CD14-positive monocyte (primary cell): ENCODE results near the gene STRBP. TPM values are rescaled to one million over a fixed set of nuclear protein-coding genes. Genes with fewer than 3 reads are reported as not detected.

Source experiments
- DNase-seq, 3 donors: peaks; one replicate each; pipeline ENCODE4 v3.0.0-alpha.2; 2011 to 2022
- H2AFZ ChIP-seq: 2 replicates; pipeline ENCODE4 v1.6.0; 2012; ENCODE audit warnings: mild to moderate bottlenecking, low read depth, low read length, inconsistent platforms; ENCODE audit not compliant: insufficient read depth, poor library complexity, severe bottlenecking
- H3K27ac ChIP-seq, 2 donors: 1 replicate in 1 of 2; 2 replicates in 1 of 2; pipeline ENCODE4 v1.5.1; 2012 to 2013; ENCODE audit warnings: low read length in 2 of 2, control low read depth in 1 of 2, inconsistent platforms in 1 of 2, low read depth in 1 of 2, mild to moderate bottlenecking in 1 of 2
- H3K27me3 ChIP-seq, 2 donors: one replicate each; pipeline versions ENCODE4 v1.6.0 to v1.6.1; 2011 to 2013; ENCODE audit warnings: low read length in 2 of 2; ENCODE audit not compliant: control insufficient read depth in 2 of 2, insufficient read depth in 2 of 2
- H3K36me3 ChIP-seq, 2 donors: replicated peaks in 1 of 2; 1 replicate in 1 of 2; 2 replicates in 1 of 2; pipeline versions ENCODE4 v1.5.1 to v1.6.1; 2012 to 2013; ENCODE audit warnings: low read length in 2 of 2, control low read depth in 1 of 2, inconsistent platforms in 1 of 2, mild to moderate bottlenecking in 1 of 2; ENCODE audit not compliant: insufficient read depth in 2 of 2, control insufficient read depth in 1 of 2
- H3K4me1 ChIP-seq, 2 donors: 1 replicate in 1 of 2; 2 replicates in 1 of 2; pipeline versions ENCODE4 v1.5.1 to v1.6.1; 2012 to 2013; ENCODE audit warnings: low read length in 2 of 2, control low read depth in 1 of 2, inconsistent platforms in 1 of 2, mild to moderate bottlenecking in 1 of 2, moderate library complexity in 1 of 2; ENCODE audit not compliant: insufficient read depth in 2 of 2, control insufficient read depth in 1 of 2
- H3K4me2 ChIP-seq: replicated peaks from 2 replicates; pipeline ENCODE3; 2012; ENCODE audit warnings: low read length, moderate library complexity, mild to moderate bottlenecking; ENCODE audit not compliant: poor library complexity, severe bottlenecking; ENCODE audit errors: extremely low read depth
- H3K4me3 ChIP-seq, 3 experiments: fragments of 200-600 bp in 1 of 3; sonication (generic) in 1 of 3; replicated peaks in 1 of 3; 1 replicate in 2 of 3; 2 replicates in 1 of 3; pipeline ENCODE4 v1.5.1; 2011 to 2013; ENCODE audit warnings: low read length in 3 of 3, mild to moderate bottlenecking in 3 of 3, control low read depth in 2 of 3, low read depth in 2 of 3, inconsistent platforms in 1 of 3, moderate library complexity in 1 of 3
- H3K79me2 ChIP-seq: 2 replicates; pipeline ENCODE4 v1.6.0; 2012; ENCODE audit warnings: mild to moderate bottlenecking, control low read depth, inconsistent platforms, low read length, moderate library complexity; ENCODE audit not compliant: insufficient read depth
- H3K9ac ChIP-seq: 2 replicates; pipeline ENCODE4 v1.6.0; 2017; ENCODE audit warnings: low read length, mild to moderate bottlenecking; ENCODE audit not compliant: insufficient read depth, poor library complexity, severe bottlenecking
- H3K9me3 ChIP-seq, 2 donors: replicated peaks in 1 of 2; 1 replicate in 1 of 2; 2 replicates in 1 of 2; pipeline versions ENCODE4 v1.5.1 to v1.6.1; 2012 to 2013; ENCODE audit warnings: low read length in 2 of 2, control low read depth in 1 of 2; ENCODE audit not compliant: control insufficient read depth in 1 of 2, insufficient read depth in 1 of 2
- H4K20me1 ChIP-seq: 2 replicates; pipeline ENCODE4 v1.6.0; 2012; ENCODE audit warnings: mild to moderate bottlenecking, low read length, control low read depth, moderate library complexity; ENCODE audit not compliant: insufficient read depth
- H3K27ac Mint-ChIP-seq, 7 donors: one replicate each; pipeline ENCODE4 v1.8.0; 2020; ENCODE audit warnings: mild to moderate bottlenecking in 7 of 7, mixed read lengths in 7 of 7, moderate library complexity in 6 of 7, inconsistent platforms in 2 of 7
- H3K27me3 Mint-ChIP-seq, 3 donors: one replicate each; pipeline ENCODE4 v1.8.0; 2021 to 2022; ENCODE audit warnings: low read depth in 3 of 3, mild to moderate bottlenecking in 3 of 3, mixed read lengths in 3 of 3, moderate library complexity in 3 of 3, inconsistent platforms in 1 of 3
- H3K36me3 Mint-ChIP-seq, 2 donors: one replicate each; pipeline ENCODE4 v1.8.0; 2020; ENCODE audit warnings: mixed read lengths in 2 of 2, inconsistent platforms in 1 of 2, mild to moderate bottlenecking in 1 of 2
- H3K4me1 Mint-ChIP-seq: one replicate; pipeline ENCODE4 v1.8.0; 2020; ENCODE audit warnings: mild to moderate bottlenecking, mixed read lengths
- H3K4me3 Mint-ChIP-seq, 2 donors: one replicate each; pipeline ENCODE4 v1.8.0; 2020; ENCODE audit warnings: mild to moderate bottlenecking in 2 of 2, mixed read lengths in 2 of 2, moderate library complexity in 1 of 2
- H3K9me3 Mint-ChIP-seq, 7 donors: one replicate each; pipeline ENCODE4 v1.8.0; 2020 to 2022; ENCODE audit warnings: mixed read lengths in 7 of 7, mild to moderate bottlenecking in 6 of 7, moderate library complexity in 6 of 7, inconsistent platforms in 2 of 7
- CTCF ChIP-seq: fragments of 200-600 bp; IDR thresholded peaks from one replicate; pipeline ENCODE4 v1.8.0; 2022; ENCODE audit warnings: antibody characterized with exemption, mild to moderate bottlenecking
- WGBS: methylation state at CpG from one replicate; pipeline ENCODE4 v1.1.5; 2013; ENCODE audit warnings: missing lambda C conversion rate; ENCODE audit not compliant: insufficient coverage; 5-methylcytosine and 5-hydroxymethylcytosine counted together
- intact Hi-C, 2 donors: fragments of 100-400 bp; cut with micrococcal nuclease; formaldehyde crosslinking; loops; one replicate each; pipeline versions ENCODE4 v1.15.0 to v1.15.1; 2023
- polyA plus RNA-seq, 3 donors: library from polyadenylated mRNA; depleted of rRNA in 1 of 3; unstranded in 2 of 3; stranded (reverse) in 1 of 3; fragments of 300-500 nt in 2 of 3; fragments of >200 nt in 1 of 3; fragmentation: Illumina TruSeq in 2 of 3; gene quantifications; 1 replicate in 2 of 3; 2 replicates in 1 of 3; pipeline ENCODE4 v1.2.3, GENCODE V29; 2012 to 2021

Gene STRBP
- polyA plus RNA-seq, 3 donors = 0.97 to 1.9 (median 1.9) TPM

- DNase-seq = no peak
- Histone ChIP-seq H3K4me2 (no peak overlapping the region), H3K9me3 (no peaks in the 10 kb centered on the region), H3K27ac (no peak overlapping the region), H3K79me2 (no peaks in the 10 kb centered on the region), H3K4me1 (no peaks in the 10 kb centered on the region), H3K4me3 (no peak overlapping the region), H3K27me3 (no peaks in the 10 kb centered on the region), H3K9ac (no peak overlapping the region), H2AFZ (no peak overlapping the region), H3K36me3 (no peaks in the 10 kb centered on the region), H4K20me1 (no peaks in the 10 kb centered on the region)
- peaks cover 3% of the 10 kb centered on the region for H3K4me1 Mint-ChIP-seq
- H3K27me3 Mint-ChIP-seq = peaks cover 1 to 5% (median 2%) of the 10 kb centered on the region in 3 donors
- no peak overlapping the region for H3K27ac Mint-ChIP-seq
- H3K4me3 Mint-ChIP-seq = no peak overlapping the region
- no peaks in the 10 kb centered on the region for H3K9me3 Mint-ChIP-seq
- TF ChIP-seq CTCF = no peak
- no peaks in the 10 kb centered on the region for H3K36me3 Mint-ChIP-seq
- WGBS = 91% methylated on average over 4 of the region's 4 CpGs
- intact Hi-C loops = no loop called here
Measured at GRCh38 chr9:123310551-123311249, 42.3 kb upstream of the STRBP start.

- no peak for DNase-seq
- no peaks in the 10 kb centered on the region for H3K36me3 Mint-ChIP-seq
- no peaks in the 10 kb centered on the region for H3K79me2 ChIP-seq
- no peak overlapping the region for H3K9ac ChIP-seq
- no peak overlapping the region for H3K27ac Mint-ChIP-seq
- TF ChIP-seq CTCF = no peak
- intact Hi-C loops = no loop called here
- H3K9me3 ChIP-seq = no peaks in the 10 kb centered on the region
- H3K4me1 ChIP-seq = no peaks in the 10 kb centered on the region
- no peak overlapping the region for H3K4me2 ChIP-seq
- H2AFZ ChIP-seq = no peak overlapping the region
- H3K4me3 Mint-ChIP-seq = no peak overlapping the region
- 83% methylated on average over 1 of the region's 1 CpG for WGBS
- H3K27me3 Mint-ChIP-seq = peaks cover 1 to 3% (median 2%) of the 10 kb centered on the region in 3 donors
- no peaks in the 10 kb centered on the region for H3K27me3 ChIP-seq
- H3K9me3 Mint-ChIP-seq = no peaks in the 10 kb centered on the region
- H3K4me3 ChIP-seq = no peak overlapping the region
- H4K20me1 ChIP-seq = no peaks in the 10 kb centered on the region
- H3K27ac ChIP-seq = no peak overlapping the region
- H3K36me3 ChIP-seq = no peaks in the 10 kb centered on the region
- H3K4me1 Mint-ChIP-seq = no peaks in the 10 kb centered on the region
Measured at GRCh38 chr9:123309611-123310010, 41.2 kb upstream of the STRBP start.
